Stimulated activated CD4-positive, alpha-beta T cell treated with anti-CD3 and anti-CD28 coated beads, Interleukin-4, amount 100 ng/mL, for 24 hours (primary cell): ENCODE results near the gene NTSR1.

Experiments
- DNase-seq: peaks from one replicate; pipeline ENCODE4 v3.0.0-alpha.2; 2020

NTSR1 gene

GRCh38 chr20:62728028-62728780 lies 19.6 kb downstream of the NTSR1 start:
- no peak for DNase-seq

- no peak for DNase-seq
Measured at GRCh38 chr20:62728781-62729300, 20.2 kb downstream of the NTSR1 start.

- DNase-seq, result no peak
Measured at GRCh38 chr20:62730481-62730880, 21.8 kb downstream of the NTSR1 start.

GRCh38 chr20:62732031-62732760 lies 23.6 kb downstream of the NTSR1 start:
- no peak for DNase-seq

GRCh38 chr20:62732842-62733525 lies 24.3 kb downstream of the NTSR1 start:
- DNase-seq, result no peak

- DNase-seq, result no peak
Measured at GRCh38 chr20:62733526-62733842, 24.8 kb downstream of the NTSR1 start.

GRCh38 chr20:62733891-62734290 lies 25.3 kb downstream of the NTSR1 start:
- DNase-seq, result no peak

GRCh38 chr20:62734326-62734725 lies 25.7 kb downstream of the NTSR1 start:
- no peak for DNase-seq

GRCh38 chr20:62734881-62735280 lies 26.2 kb downstream of the NTSR1 start:
- DNase-seq, result no peak

- peak; percentile 24 for DNase-seq
Measured at GRCh38 chr20:62735331-62735821, 26.7 kb downstream of the NTSR1 start.

- no peak for DNase-seq
Measured at GRCh38 chr20:62736026-62736406, 27.4 kb downstream of the NTSR1 start.

GRCh38 chr20:62736407-62737071 lies 27.9 kb downstream of the NTSR1 start:
- DNase-seq, result no peak

- DNase-seq, result no peak
Measured at GRCh38 chr20:62737271-62737811, 28.7 kb downstream of the NTSR1 start.

GRCh38 chr20:62738025-62738881 lies 29.6 kb downstream of the NTSR1 start:
- DNase-seq, result no peak

- no peak for DNase-seq
Measured at GRCh38 chr20:62739067-62739466, 30.4 kb downstream of the NTSR1 start.

GRCh38 chr20:62739581-62740285 lies 31.1 kb downstream of the NTSR1 start:
- DNase-seq, result peak; percentile 31

GRCh38 chr20:62740286-62741141 lies 31.9 kb downstream of the NTSR1 start:
- DNase-seq, result peak; percentile 80

- no peak for DNase-seq
Measured at GRCh38 chr20:62741191-62741691, 32.6 kb downstream of the NTSR1 start.

- no peak for DNase-seq
Measured at GRCh38 chr20:62741701-62742491, 33.3 kb downstream of the NTSR1 start.
